Measurements from ENCODE around the gene RETN.
A peak's percentile ranks its signal among the peaks of the same experiment; 100 is the strongest.

RETN gene

DNA sequence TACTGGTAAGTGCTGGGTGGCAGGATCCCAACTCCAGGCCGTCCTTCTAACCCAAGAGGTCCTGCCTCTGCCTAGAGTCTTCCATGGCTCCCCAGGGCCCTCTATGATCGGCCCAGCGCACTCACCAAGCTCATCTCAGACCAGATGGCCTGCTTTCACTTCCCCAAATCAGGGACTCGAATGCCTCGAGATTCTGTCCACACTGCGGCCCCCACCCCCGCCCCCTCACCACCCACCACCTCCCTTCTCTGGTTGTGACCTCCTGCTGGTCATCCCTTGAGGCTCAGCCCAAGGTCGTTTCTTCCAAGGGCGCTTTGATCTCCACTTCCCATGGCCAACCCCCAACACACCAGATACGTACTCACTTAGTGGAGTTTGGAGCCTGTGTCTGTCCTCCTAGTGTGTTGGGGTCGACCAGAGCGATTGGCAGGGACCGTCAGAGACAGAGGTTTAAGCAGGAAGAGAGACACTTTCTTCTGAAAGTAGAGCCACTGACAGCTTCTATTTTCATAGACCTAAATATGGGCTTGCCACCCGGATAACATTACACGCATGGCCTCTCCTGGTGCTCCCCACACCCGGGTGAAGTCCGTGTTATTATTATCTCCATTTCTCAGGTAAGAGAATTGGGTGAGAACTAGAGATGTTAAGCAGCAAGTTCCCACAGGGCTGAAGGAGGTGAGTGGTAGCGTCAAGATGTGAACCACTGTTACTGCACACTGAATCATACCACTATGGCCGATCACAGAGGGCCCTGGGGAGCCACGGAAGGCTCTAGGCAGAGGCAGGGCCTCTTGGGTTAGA is 33.0 kb downstream of the RETN start, which contains the start of gene FCER2:
Gene FCER2 (minus strand): TSS at position 478 of the 804 bp plus-strand sequence. CDS start 2,371 bp downstream, outside the sequence.
- no peak for TF ChIP-seq CTCF (IDR thresholded peaks at IDR 0.05; ENCODE audit: insufficient read depth, low read depth, low read length, missing control alignments)
- peak; percentile 97 for DNase-seq (ENCODE audit: low read depth)
- peak within 1 kb of the TSS; percentile 94 for H3K4me3 ChIP-seq (ENCODE audit: low read depth, low read length)

- DNase-seq (ENCODE audit: low read depth), result no peak
- no peak for TF ChIP-seq CTCF (IDR thresholded peaks at IDR 0.05; ENCODE audit: insufficient read depth, low read depth, low read length, missing control alignments)
- H3K4me3 ChIP-seq (ENCODE audit: low read depth, low read length), result peak overlapping the region; percentile 94
These were observed 34.5 kb downstream of the RETN start for GRCh38 chr19:7703332-7703731.

DNA sequence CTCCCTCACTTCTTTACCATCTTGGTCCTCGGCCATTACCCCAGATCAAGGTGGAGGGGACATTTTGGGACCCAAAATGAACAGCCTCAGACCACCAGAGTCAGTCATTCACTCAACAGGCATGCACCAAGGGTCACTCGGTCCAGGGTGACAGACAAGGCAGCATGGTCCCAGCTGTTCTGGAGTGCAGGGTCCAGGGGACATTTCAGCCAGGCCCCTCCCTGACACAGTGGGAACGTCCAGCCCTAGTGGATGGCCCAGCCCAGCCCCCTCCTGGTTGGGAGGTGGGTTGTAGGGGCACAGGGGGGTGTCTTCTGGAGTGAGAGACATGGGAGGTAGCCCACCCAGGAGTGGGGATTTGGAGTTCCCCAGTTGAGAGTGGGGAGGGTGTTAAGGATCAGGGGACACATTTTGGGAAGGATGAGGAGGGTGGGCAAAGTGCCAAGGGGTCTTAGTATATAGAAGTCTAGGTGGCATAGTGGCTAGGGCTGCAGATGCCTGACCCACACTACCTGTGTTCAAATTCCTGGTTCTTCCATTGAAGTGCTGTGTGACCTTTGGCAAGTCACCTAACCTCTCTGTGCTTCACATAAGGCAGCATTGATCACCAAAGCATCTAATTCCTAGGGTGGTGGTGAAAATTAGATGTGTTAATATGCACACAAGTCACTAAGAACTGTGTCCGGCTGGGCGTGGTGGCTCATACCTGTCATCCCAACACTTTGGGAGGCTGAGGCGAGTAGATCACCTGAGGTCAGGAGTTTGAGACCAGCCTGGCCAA is 35.6 kb downstream of the RETN start:
- no peak overlapping the region for H3K4me3 ChIP-seq (ENCODE audit: low read depth, low read length)
- no peak for TF ChIP-seq CTCF (IDR thresholded peaks at IDR 0.05; ENCODE audit: insufficient read depth, low read depth, low read length, missing control alignments)
- no peak for DNase-seq (ENCODE audit: low read depth)

DNA sequence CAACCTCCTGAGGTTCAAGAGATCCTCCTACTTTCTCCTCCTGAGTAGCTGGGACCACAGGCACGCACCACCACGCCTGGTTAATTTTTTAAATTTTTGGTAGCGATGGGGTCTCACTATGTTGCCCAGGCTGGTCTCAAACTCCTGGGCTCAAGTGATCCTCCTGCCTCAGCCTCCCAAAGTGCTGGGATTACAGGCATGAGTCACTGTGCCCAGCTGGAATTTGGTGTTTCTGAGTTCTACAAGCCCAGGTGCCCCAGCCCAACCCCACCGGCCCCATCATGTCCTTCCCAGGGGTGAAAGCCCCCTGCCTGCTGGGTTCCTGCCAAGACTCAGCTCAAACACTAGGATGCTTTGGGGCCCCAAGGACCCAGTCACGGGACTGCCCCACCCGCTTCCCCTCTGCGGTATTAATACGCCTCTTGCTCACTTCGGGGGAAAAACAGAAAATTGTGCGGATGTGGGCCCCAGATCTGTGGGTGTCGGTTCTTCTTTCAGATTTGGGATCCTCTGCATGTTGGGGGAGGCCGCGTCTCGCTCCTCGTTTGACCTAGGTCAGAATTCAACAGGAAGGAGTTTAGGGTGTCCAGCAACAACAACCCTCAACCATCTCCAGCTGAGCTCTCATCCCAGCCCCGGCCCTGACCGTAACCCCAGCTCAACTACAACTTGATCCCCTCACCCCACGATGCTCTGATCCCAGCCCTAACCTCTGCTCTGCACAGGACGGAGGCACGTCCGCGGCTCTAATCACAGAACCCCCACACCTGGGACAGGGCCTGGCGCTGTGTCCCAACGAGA is 36.7 kb downstream of the RETN start:
- peak overlapping the region; percentile 10; the same call in 1 of the 2 replicates for H3K4me3 ChIP-seq (ENCODE audit: low read depth, low read length)

GRCh38 chr19:7706188-7706954 is 37.5 kb downstream of the RETN start:
- TF ChIP-seq CTCF (IDR thresholded peaks at IDR 0.05; ENCODE audit: insufficient read depth, low read depth, low read length, missing control alignments), result no peak
- peak overlapping the region; percentile 10; the same call in 1 of the 2 replicates for H3K4me3 ChIP-seq (ENCODE audit: low read depth, low read length)
- DNase-seq (ENCODE audit: low read depth), result no peak

More for the DNA sequence above, 36.7 kb downstream of the RETN start:
- DNase-seq (ENCODE audit: low read depth), result peak; percentile 97
- no peak for TF ChIP-seq CTCF (IDR thresholded peaks at IDR 0.05; ENCODE audit: insufficient read depth, low read depth, low read length, missing control alignments)

DNA sequence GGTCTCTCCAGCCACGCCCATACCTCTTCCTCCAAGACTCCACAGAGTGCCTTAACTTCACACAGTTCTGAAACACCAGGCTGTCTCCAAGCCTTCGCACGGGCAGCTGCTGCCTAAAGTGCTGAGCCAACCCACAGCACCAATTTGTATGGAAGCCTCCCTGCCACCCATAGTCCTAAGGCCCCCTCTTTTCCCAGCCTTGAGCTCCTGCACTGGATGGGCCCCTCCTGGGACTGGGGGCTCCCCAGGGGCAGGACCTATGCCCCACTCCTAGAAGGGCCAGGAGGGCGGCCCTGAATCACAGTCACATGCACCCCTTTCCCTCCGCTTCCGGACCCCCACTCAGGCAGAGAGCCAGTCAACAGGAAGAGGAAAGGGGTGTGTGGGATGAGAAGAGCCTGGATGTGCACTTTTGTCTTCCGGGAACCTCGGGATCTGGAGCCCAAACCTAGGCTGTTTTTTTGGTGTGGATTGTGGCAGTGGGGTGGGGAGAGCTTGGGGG is 38.2 kb downstream of the RETN start:
- no peak overlapping the region for H3K4me3 ChIP-seq (ENCODE audit: low read depth, low read length)
- no peak for DNase-seq (ENCODE audit: low read depth)
- no peak for TF ChIP-seq CTCF (IDR thresholded peaks at IDR 0.05; ENCODE audit: insufficient read depth, low read depth, low read length, missing control alignments)
